Astrocyte (in vitro differentiated cells and primary cell): Measurements from ENCODE around the gene GRK6.

Source experiments
- CTCF ChIP-seq: IDR thresholded peaks from 2 replicates; pipeline ENCODE4 v1.5.1; 2011; ENCODE audit warnings: low read depth, mild to moderate bottlenecking, inconsistent platforms, low read length, moderate library complexity; ENCODE audit not compliant: insufficient read depth
- EZH2 ChIP-seq: IDR thresholded peaks from 2 replicates; pipeline ENCODE4 v1.6.1; 2012; ENCODE audit warnings: mild to moderate bottlenecking, low read length, inconsistent platforms; ENCODE audit not compliant: insufficient read depth

- TF ChIP-seq CTCF: no peak
- no peak for TF ChIP-seq EZH2
These were observed 21.3 kb downstream of the GRK6 start for GRCh38 chr5:177447611-177448243.
